H1 (cell line): ENCODE results near the gene CHRM1. TPM values are rescaled to one million over a fixed set of nuclear protein-coding genes. Genes with fewer than 3 reads are reported as not detected.

ENCODE experiments used
- HDAC2 ChIP-seq, 2 experiments: fragments of 300-600 bp in 1 of 2; sonication (generic) in 1 of 2; IDR thresholded peaks; 2 replicates each; pipeline ENCODE4 v1.6.1; 2011 to 2012; ENCODE audit warnings: low read depth in 2 of 2, low read length in 2 of 2, mild to moderate bottlenecking in 2 of 2, moderate library complexity in 2 of 2, borderline replicate concordance in 1 of 2, inconsistent platforms in 1 of 2
- SUZ12 ChIP-seq: fragments of 200-600 bp; sonication (generic); IDR thresholded peaks from 2 replicates; pipeline ENCODE4 v1.6.1; 2012; ENCODE audit warnings: mild to moderate bottlenecking, inconsistent platforms, low read length, moderate library complexity, mixed read lengths
- polyA plus RNA-seq, 7 experiments: library from polyadenylated mRNA; depleted of rRNA in 3 of 7; stranded (reverse) in 5 of 7; unstranded in 2 of 7; fragments of >200 nt in 5 of 7; fragments of 200-250 nt in 2 of 7; gene quantifications; 1 replicate in 5 of 7; 2 replicates in 1 of 7; 4 replicates in 1 of 7; pipeline versions ENCODE4 v1.2.1 to v1.2.3, GENCODE V29; 2011 to 2013; ENCODE audit warnings: missing spikeins in 2 of 7, mixed read lengths in 2 of 7
- total RNA-seq: library from RNA; stranded (reverse); fragmentation: NEBNext Ultra II Directional; extraction: Animal tissue kit (Norgen Biotek cat#: 25700); gene quantifications from 2 replicates; pipeline ENCODE4 v1.2.1, GENCODE V29; 2021
- TF ChIP-seq, protein P1 (sequence below): fragments of 300-600 bp; sonication (generic); IDR thresholded peaks from 2 replicates; pipeline ENCODE4 v1.7.1; 2012; ENCODE audit warnings: low read length, moderate library complexity, mild to moderate bottlenecking, inconsistent platforms; ENCODE audit not compliant: insufficient replicate concordance

Gene CHRM1
- total and polyA plus RNA-seq, 2 of the 8 experiments (the other 6 are each of a cell fraction or from before 2014, with no cell fraction given): 0.08 TPM; not detected in 1

DNA sequence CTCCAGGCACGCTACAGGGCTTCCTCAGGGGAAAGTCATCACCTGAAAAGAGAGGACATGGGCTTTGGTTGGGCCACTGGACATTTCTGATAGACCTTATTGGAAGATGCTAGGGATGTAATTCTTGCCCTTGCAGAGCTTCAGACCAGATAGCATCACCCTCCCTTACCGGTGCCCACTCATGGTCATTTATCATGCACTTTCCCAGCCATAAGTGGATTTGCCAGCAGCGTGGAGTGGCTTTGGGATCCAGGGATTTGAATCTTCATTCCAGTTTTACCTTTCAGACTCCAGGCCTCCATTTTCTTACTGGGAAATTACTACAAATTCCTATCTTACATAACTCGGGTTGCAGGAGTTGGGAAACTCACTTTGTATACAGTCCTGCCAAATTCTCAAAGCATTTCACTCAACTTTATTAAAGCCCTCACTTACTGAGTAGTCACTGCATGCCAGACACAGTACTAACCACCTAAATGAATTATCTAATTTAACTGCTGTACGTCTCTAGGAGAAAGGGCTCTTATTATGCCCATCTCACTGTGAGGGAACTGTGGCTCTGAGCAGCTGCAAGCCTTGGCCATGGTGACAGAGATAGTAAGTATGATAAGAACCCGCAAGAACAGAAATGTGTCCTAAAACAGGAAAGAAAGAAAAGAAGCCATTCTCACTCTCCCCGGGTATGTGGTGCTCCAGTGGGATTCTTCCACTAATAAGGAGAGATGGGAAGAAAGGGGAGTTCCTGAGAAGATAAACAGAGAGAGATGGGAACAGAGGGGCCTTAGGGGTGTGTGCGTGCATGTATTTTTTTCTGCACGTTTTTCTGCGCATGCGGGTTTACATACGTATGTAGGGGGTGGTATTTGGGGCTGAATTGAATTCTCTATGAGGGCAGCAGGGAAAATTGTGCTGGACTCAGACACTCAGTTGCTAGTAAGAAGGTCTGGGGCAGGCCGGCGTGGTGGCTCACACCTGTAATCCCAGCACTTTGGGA lies 9.7 kb downstream of the CHRM1 start (continued):
- TF ChIP-seq, protein P1, sequence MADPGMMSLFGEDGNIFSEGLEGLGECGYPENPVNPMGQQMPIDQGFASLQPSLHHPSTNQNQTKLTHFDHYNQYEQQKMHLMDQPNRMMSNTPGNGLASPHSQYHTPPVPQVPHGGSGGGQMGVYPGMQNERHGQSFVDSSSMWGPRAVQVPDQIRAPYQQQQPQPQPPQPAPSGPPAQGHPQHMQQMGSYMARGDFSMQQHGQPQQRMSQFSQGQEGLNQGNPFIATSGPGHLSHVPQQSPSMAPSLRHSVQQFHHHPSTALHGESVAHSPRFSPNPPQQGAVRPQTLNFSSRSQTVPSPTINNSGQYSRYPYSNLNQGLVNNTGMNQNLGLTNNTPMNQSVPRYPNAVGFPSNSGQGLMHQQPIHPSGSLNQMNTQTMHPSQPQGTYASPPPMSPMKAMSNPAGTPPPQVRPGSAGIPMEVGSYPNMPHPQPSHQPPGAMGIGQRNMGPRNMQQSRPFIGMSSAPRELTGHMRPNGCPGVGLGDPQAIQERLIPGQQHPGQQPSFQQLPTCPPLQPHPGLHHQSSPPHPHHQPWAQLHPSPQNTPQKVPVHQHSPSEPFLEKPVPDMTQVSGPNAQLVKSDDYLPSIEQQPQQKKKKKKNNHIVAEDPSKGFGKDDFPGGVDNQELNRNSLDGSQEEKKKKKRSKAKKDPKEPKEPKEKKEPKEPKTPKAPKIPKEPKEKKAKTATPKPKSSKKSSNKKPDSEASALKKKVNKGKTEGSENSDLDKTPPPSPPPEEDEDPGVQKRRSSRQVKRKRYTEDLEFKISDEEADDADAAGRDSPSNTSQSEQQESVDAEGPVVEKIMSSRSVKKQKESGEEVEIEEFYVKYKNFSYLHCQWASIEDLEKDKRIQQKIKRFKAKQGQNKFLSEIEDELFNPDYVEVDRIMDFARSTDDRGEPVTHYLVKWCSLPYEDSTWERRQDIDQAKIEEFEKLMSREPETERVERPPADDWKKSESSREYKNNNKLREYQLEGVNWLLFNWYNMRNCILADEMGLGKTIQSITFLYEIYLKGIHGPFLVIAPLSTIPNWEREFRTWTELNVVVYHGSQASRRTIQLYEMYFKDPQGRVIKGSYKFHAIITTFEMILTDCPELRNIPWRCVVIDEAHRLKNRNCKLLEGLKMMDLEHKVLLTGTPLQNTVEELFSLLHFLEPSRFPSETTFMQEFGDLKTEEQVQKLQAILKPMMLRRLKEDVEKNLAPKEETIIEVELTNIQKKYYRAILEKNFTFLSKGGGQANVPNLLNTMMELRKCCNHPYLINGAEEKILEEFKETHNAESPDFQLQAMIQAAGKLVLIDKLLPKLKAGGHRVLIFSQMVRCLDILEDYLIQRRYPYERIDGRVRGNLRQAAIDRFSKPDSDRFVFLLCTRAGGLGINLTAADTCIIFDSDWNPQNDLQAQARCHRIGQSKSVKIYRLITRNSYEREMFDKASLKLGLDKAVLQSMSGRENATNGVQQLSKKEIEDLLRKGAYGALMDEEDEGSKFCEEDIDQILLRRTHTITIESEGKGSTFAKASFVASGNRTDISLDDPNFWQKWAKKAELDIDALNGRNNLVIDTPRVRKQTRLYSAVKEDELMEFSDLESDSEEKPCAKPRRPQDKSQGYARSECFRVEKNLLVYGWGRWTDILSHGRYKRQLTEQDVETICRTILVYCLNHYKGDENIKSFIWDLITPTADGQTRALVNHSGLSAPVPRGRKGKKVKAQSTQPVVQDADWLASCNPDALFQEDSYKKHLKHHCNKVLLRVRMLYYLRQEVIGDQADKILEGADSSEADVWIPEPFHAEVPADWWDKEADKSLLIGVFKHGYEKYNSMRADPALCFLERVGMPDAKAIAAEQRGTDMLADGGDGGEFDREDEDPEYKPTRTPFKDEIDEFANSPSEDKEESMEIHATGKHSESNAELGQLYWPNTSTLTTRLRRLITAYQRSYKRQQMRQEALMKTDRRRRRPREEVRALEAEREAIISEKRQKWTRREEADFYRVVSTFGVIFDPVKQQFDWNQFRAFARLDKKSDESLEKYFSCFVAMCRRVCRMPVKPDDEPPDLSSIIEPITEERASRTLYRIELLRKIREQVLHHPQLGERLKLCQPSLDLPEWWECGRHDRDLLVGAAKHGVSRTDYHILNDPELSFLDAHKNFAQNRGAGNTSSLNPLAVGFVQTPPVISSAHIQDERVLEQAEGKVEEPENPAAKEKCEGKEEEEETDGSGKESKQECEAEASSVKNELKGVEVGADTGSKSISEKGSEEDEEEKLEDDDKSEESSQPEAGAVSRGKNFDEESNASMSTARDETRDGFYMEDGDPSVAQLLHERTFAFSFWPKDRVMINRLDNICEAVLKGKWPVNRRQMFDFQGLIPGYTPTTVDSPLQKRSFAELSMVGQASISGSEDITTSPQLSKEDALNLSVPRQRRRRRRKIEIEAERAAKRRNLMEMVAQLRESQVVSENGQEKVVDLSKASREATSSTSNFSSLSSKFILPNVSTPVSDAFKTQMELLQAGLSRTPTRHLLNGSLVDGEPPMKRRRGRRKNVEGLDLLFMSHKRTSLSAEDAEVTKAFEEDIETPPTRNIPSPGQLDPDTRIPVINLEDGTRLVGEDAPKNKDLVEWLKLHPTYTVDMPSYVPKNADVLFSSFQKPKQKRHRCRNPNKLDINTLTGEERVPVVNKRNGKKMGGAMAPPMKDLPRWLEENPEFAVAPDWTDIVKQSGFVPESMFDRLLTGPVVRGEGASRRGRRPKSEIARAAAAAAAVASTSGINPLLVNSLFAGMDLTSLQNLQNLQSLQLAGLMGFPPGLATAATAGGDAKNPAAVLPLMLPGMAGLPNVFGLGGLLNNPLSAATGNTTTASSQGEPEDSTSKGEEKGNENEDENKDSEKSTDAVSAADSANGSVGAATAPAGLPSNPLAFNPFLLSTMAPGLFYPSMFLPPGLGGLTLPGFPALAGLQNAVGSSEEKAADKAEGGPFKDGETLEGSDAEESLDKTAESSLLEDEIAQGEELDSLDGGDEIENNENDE: no peak
- TF ChIP-seq SUZ12: no peak
- TF ChIP-seq HDAC2 (IDR thresholded peaks at IDR 0.05; ENCODE audit: borderline replicate concordance in 1 of 2, low read depth in 2 of 2, low read length in 2 of 2): no peak
